Measurements from ENCODE around the gene RNF121.

- TF ChIP-seq HDAC2 (CRISPR knock-in tag; IDR thresholded peaks at IDR 0.05) (no peak), ZSCAN20 (CRISPR knock-in tag; IDR thresholded peaks at IDR 0.05; ENCODE audit: borderline replicate concordance) (no peak)
Observed at GRCh38 chr11:72026090-72026489, 97.2 kb downstream of the RNF121 start.

Data from HepG2 (cell line).